GM12874 (cell line): ENCODE data around the gene NFKB1.

Experiments
- TF ChIP-seq, protein P1 (sequence below): IDR thresholded peaks from 2 replicates; pipeline ENCODE4 v1.5.1; 2011; ENCODE audit warnings: low read depth, mild to moderate bottlenecking, control low read depth, low read length, moderate library complexity; ENCODE audit not compliant: insufficient read depth

The NFKB1 gene

DNA sequence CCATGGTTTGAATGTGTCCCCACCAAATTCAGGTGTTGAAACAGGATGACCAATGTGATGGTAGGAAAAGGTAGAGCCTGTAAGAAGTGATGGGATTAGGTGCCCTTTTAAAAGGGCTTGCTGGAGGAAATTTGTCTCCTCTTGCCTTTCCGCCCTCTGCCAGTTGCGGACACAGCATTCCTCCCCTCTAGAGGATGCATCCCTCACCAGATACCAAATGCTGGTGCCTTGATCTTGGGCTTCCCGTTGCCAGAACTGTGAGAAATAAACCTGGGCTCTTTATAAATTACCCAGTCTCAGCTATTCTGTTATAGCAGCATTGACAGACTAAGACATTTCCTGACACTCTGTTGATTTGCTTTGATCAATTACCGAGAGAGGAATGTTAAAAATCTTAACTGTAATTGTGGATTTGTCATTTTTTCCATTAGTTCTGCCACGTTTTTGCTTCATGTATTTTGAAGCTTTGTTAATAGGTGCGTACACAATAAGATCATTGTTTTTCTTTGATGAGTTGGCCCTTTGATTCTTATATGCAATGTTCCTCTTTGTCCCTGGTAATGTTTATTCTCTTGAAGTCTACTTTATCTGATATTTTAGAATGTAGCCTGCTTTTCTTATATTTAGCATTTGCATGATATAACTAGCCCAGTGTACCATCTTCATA, 13.3 kb downstream of the NFKB1 start:
- TF ChIP-seq, protein P1, sequence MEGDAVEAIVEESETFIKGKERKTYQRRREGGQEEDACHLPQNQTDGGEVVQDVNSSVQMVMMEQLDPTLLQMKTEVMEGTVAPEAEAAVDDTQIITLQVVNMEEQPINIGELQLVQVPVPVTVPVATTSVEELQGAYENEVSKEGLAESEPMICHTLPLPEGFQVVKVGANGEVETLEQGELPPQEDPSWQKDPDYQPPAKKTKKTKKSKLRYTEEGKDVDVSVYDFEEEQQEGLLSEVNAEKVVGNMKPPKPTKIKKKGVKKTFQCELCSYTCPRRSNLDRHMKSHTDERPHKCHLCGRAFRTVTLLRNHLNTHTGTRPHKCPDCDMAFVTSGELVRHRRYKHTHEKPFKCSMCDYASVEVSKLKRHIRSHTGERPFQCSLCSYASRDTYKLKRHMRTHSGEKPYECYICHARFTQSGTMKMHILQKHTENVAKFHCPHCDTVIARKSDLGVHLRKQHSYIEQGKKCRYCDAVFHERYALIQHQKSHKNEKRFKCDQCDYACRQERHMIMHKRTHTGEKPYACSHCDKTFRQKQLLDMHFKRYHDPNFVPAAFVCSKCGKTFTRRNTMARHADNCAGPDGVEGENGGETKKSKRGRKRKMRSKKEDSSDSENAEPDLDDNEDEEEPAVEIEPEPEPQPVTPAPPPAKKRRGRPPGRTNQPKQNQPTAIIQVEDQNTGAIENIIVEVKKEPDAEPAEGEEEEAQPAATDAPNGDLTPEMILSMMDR: no peak

DNA sequence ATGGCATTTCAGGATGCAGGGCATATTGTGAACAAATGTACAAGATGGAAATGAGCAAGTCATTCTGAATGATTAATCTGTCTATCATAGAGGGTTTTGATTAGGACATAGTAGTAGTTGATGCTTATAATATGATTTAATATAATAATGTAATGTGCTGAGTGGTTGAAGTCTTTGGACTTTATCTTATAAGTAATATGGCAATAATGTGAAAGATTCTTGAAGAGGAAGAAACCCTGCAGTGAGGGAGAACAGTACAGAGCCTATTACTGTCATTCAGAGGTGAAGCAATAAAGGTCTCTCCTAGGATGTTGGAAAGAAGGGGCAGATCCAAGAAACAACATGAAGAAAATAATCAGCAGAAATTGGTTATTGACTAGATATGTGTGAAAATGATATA, 16.6 kb downstream of the NFKB1 start:
- TF ChIP-seq, protein P1: no peak

DNA sequence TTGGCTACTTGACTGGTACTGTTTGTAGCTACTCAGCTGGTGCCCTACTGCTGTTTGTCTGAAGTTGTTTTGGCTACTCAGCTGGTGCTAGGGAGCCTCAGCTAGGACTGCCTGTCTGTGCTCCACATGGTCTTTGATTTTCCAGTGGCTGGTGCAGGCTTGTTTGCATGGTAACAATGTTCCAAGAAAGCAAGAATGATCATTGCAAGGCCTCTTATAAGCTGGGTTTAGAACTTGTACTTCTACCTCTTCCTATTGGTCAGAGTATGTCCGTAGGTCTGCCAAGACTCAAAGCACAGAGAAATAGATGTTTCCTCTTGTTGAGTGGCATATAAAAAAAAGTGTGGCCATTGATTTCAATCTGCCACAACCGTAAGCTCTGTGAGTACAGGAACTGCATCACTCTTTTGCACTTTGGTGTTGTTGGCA, 17.6 kb downstream of the NFKB1 start:
- TF ChIP-seq, protein P1: no peak

DNA sequence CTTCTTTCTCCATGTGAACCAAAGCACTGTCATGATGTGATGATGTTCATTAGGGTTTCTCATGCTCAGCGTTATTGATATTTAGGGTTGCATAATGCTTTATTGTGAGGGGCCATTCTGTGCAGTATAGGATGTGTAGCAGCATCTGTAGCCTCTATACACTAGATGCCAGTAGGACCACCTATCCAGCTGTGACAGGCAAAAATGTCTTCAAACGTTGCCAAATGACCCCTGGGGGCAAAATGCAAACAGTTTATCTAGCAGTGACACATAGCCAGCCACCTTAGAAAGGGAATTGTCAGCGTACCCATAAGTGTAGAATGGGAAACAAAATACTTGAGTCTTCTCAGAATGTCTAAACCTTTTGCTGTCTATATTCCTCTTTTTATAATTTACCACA, 18.8 kb downstream of the NFKB1 start:
- TF ChIP-seq, protein P1: no peak

DNA sequence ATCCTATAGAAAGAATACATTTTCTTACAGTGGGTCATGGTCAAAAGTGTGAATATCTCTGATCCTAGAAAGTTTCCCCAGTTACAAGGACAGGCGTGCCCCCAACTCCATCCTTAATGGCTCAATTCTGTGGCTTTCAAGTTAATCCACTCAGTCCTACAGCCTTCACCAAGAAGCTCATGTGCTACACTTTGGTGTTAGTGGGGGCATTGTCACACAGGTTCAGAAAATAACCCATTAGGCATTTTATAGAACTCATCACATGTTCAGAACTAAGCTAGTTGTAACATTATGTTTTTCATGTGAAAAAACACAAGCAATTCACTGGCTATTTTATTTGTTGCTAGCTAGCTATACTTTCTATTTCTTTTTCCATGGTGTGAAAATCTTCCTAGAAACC, 20.4 kb downstream of the NFKB1 start:
- TF ChIP-seq, protein P1: no peak

DNA sequence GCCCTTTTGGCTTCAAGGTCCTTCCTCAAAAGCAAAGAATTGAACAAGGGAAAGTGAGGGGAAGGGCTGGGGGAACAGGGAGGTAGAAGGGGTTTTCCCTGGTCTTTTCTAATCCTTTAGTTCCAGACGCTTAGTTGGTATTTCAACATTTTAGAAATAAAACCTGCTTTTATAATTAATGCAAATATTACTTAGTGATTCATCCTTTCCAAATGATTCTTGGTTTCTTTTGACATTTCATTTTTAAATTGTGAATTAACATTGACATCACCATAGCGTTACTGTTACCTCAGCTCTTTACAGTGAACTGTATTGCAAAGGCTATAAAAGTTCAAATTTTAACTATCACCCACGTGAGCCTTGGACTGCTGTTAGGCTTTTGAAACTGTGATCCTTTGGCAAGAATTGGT, 20.9 kb downstream of the NFKB1 start:
- TF ChIP-seq, protein P1: no peak

DNA sequence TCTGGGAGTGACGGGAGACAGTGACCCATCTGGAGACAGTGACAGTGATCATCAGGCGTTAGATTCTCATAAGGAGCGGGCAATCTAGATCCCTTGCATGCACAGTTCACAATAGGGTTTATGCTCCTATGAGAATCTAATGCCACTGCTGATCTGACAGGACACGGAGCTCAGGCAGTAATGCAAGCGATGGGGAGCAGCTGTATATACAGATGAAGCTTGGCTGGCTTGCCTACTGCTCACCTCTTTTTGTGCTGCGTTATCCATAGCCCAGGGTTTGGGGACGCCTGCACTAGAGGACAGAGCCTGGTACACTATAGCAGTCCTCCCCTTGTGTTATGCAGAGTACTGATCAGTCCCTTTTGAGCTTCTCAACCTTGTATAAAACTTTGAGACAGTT, 23.5 kb downstream of the NFKB1 start:
- TF ChIP-seq, protein P1: no peak

DNA sequence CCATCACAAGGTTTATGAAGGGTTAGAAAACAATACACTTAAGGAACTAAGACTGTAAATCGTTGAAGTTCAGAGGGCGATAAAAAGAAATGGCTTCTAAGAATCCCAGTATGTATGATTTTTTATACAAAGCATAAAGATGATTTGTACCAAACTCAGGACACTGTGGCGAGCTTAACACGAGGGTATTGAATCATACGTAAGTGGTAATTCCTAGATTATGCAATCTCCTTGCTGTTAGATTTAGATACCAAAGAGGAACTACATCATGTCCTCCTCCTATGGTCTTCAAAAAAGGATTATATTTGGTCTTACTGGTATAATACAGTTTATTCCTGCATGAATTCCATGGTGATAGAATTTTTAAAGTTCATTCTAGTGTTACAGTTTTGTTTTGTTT, 23.9 kb downstream of the NFKB1 start:
- TF ChIP-seq, protein P1: no peak
